Fibroblast of skin of abdomen (primary cell): ENCODE measurements around the gene RAB3D.
"Not testable (repeated sequence)": the region's sequence is repeated elsewhere in the genome, so short reads cannot be mapped to it uniquely, and the experiment has no call there.

ENCODE experiments used
- DNase-seq: peaks from one replicate; pipeline ENCODE4 v3.0.0-alpha.2; 2013

RAB3D gene

GRCh38 chr19:11338121-11338520, 1.3 kb downstream of the RAB3D start:
- DNase-seq, result no peak

DNA sequence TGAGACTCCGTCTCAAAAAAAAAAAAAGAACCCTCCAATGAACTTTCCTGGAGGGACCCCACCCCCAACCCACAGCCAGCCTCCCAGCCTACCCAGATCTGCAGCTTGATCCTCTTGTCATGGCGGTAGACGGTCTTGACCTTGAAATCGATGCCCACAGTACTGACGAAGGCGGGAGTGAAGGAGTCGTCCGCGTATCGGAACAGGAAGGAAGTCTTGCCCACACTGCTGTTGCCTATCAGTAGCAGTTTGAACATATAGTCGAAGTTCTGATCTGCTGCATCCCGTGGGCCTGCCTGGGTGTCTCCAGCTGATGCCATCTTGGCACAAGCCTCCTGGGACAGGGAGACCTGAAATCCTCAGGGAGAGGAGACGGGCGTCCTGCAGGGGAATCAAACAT, 2.4 kb downstream of the RAB3D start:
- no peak for DNase-seq

- DNase-seq, result no peak
These were observed 3.9 kb downstream of the RAB3D start for GRCh38 chr19:11335449-11336146.

GRCh38 chr19:11333838-11334237, 5.6 kb downstream of the RAB3D start:
- DNase-seq, result not testable (repeated sequence)

- DNase-seq, result no peak
These were observed 6.6 kb downstream of the RAB3D start for GRCh38 chr19:11332822-11333221.

DNA sequence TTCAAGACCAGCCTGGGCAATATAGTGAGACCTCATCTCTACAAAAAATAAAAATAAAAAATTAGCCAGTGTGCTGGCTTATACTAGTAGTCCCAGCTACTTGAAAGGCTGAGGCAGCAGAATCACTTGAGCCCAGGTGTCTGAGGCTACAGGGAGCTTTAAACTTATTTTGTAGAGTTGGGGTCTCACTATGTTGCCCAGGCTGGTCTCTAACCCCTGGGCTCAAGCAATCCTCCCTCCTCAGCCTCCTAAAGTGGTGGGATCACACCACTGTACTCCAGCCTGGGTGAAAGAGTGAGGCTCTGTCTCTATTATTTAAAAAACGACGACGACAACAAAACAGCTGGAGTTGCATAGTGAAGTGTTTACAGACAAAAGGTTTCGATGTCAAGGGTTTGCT, 8.0 kb downstream of the RAB3D start:
- DNase-seq, result no peak

DNA sequence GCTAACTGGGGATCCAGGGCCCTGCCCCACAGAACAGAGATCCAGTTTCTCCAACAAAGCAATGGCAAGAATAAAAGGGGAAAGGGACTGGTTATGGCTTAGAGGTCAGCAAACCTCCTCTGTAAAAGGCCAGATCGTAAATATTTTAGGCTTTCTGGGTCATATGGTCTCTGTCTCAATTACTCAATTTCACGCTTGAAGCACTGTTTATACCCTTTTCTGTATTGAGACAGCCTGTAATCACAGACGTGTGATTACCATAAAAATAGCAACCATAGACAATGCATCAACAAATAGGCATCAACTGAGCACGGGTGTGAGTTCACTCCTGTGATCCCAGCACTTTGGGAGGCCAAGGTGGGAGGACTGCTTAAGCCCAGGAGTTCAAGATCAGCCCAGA, 9.3 kb downstream of the RAB3D start:
- DNase-seq, result no peak

DNA sequence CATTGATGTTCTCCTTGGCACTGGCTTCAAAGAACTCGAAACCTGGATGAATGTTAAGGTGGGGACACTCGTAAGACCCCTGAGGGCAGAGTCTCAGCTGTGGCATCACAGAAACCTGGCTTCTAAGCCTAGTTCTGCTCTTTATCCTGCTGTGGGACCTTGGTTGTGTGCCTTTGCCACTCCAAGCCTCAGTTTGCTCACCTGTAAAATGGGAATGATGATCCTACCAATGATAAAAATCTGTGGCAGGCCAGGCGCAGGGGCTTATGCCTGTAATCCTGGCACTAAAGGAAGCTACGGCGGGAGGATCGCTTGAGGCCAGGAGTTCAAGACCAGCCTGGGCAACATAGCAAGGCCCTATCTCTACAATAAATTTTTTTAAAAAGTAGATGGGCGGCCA, 13.9 kb downstream of the RAB3D start:
- DNase-seq, result no peak

DNA sequence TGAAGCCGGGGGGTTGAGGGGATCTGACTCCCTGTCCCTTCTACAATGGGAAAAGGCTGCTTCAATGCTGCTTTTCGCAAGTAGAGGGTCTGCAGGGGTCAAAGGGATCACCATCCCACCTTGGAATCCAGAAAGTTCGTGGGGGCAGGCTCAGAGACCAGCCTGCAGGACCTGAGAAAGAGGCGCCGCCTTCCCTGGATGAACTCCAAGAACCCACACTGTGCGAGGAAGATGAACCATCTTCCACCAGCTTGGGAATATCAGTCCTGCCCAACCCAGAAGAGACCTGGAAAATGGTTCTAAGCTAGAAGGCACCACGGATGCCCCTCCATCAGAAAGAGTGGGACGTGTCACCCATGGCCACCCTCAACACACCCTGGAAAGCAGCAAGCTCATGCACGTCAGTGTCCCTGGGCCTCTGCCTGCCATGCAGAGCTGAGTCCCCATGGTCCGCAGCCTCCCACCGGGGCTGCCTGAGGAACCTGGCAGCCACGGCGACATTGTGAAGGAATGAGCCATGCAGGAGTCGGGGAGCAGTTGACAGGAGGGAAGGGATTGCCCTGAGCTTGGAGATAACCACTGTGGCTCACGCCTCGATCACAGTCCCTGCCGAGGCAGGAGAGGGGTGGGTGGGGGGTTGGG, 14.6 kb downstream of the RAB3D start:
- DNase-seq, result no peak

- peak; percentile 94 for DNase-seq
These were observed 15.3 kb downstream of the RAB3D start for GRCh38 chr19:11324079-11324661.

- no peak for DNase-seq
These were observed 15.8 kb downstream of the RAB3D start for GRCh38 chr19:11323601-11324078.

DNA sequence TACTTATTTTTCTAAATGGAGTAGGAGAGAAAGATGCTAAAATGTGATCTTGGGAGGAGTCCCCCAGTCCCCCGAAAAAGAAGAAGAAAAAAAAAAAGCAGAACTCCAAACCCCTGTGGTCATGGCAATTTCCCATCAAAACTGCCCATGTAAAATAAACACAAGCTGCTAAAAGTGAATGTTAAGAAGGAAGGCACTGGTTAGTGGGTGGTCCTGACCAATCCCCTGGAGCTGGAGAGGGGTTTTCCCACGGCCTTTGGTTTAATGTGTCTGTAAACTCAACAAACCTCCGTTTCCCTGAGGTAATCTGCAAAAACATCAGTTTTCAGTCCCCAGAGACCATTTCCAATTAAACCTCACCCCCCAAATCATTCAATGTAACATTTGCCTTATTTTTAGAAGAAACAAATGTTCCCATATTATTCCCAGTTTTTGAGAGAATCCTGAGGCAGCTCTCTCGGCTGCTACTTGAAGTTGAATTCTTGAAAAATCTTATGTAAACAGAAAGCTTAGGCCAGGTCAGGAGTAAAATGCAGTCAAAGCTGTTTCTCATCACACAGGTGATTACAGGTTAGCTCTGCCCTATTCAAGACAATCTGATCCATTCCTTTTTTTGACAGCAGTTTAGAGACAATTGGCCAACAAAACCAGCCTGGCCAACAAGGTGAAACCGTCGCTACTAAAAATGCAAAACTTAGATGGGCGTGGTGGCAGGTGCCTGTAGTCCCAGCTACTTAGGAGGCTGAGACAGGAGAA, 17.0 kb downstream of the RAB3D start:
- no peak for DNase-seq

- DNase-seq, result no peak
These were observed 18.0 kb downstream of the RAB3D start for GRCh38 chr19:11321191-11322126.

DNA sequence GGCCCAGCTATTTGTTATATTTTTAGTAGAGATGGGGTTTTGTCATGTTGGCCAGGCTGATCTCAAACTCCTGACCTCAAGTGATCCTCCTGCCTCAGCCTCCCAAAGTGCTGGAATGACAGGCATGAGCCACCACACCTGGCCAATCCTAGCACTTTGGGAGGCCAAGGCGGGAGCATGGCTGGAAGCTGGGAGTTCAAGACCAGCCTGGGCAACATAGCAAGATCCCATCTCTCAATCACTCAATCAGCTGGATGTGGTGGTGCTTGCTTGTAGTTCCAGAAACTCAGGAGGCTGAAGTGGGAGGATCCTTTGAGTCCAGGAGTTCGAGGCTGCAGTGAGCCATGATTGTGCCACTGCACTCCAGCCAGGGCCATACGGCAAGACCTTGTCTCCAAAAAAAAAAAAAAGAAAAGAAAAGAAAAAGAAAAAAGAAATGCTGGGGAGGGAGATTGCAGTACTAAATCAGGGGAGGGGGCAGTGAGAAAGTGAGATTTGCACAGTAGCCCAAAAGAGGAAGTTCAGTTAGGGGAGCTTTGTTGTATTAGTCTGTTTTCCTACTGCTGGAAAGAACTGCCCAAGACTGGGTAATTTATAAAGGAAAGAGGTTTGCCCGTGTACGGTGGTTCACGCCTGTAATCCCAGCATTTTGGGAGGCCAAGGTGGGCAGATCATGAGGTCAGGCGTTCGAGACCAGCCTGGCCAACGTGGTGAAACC, 19.0 kb downstream of the RAB3D start:
- not testable (repeated sequence) for DNase-seq

DNA sequence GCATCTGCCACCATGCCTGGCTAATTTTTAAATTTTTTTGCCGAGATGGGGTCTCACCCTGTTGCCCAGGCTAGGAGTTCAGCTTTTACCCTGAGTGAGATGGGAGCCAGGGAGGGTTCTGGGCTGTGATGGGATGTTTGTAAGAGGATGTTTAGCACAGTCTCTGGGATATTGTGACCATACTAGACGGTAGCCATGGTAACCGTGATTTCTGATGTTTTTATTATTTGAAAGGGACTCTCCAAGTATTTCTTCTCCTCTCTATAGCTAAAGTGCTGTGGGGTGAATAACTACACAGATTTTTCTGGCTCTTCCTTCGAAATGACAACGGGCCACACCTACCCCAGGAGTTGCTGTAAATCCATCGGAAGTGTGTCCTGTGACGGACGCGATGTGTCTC, 33.1 kb downstream of the RAB3D start:
- no peak for DNase-seq

DNA sequence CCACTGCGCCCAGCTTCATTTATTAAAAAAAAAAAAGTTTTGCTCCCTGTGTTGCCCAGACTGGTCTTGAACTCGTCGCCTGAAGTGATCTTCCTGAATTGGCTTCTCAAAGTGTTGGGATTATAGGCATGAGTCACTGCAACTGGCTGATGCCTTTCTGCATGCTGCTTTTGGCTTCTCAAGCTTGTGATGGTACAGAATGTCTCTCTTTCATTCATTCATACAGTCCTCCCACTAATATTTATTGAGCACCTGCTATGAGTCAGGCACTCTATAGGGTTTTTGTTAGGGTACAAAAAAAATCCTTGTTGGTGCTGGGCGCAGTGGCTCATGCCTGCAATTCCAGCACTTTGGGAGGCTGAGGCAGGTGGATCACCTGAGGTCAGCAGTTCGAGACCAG, 34.5 kb downstream of the RAB3D start:
- DNase-seq, result no peak

DNA sequence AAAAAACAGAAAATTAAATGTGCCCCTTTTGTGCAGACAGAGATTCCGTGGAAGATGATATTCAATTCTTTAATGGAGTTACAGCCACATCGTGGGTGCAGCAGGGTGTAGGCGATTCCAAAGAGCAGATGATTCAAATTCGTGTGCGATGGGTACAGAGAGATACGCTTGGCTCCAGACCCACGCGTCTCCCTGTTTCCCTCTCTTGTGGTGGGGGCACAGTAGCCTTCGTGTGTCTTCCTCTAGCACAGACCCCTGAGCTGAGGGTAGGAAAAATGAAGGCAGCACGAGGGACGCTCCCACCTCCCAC, 38.7 kb downstream of the RAB3D start:
- no peak for DNase-seq

GRCh38 chr19:11299946-11300810, 39.3 kb downstream of the RAB3D start:
- no peak for DNase-seq

- DNase-seq, result no peak
These were observed 43.2 kb downstream of the RAB3D start for GRCh38 chr19:11296264-11296663.

- DNase-seq, result no peak
These were observed 43.7 kb downstream of the RAB3D start, which contains the start of gene TSPAN16 for GRCh38 chr19:11295665-11296245. Gene TSPAN16 (plus strand): TSS chr19:11296160. CDS start chr19:11296298, 138 bp downstream.
